ENCODE results near the gene SLC66A3. TPM values are rescaled to one million over a fixed set of nuclear protein-coding genes. Genes with fewer than 3 reads are reported as not detected.

SLC66A3 gene
- total RNA-seq, 4 donors from 2014 or later: 55.2 to 114 (median 90.2) TPM

DNA sequence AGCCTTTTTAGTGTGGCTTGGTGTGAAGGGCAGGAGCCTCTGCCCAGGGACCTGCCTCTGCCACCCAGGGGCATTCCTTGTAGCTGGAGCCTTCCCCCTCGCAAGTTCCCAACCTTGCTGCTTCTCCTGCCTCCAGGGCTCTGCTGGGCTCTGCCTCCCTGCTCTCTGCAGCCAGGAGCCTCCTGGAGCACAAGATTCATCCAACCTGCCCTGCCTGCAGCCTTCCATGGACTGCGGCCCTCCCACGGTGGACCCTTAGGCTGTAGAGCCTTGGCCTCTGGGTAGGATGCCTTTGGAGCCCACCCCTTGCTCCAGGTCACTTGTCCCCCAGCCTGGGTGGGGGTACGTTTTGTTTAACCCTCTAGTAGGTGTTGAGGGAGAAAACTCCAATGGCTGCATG, 2.5 kb downstream of the SLC66A3 start:
- TF ChIP-seq, protein P1, sequence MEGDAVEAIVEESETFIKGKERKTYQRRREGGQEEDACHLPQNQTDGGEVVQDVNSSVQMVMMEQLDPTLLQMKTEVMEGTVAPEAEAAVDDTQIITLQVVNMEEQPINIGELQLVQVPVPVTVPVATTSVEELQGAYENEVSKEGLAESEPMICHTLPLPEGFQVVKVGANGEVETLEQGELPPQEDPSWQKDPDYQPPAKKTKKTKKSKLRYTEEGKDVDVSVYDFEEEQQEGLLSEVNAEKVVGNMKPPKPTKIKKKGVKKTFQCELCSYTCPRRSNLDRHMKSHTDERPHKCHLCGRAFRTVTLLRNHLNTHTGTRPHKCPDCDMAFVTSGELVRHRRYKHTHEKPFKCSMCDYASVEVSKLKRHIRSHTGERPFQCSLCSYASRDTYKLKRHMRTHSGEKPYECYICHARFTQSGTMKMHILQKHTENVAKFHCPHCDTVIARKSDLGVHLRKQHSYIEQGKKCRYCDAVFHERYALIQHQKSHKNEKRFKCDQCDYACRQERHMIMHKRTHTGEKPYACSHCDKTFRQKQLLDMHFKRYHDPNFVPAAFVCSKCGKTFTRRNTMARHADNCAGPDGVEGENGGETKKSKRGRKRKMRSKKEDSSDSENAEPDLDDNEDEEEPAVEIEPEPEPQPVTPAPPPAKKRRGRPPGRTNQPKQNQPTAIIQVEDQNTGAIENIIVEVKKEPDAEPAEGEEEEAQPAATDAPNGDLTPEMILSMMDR (IDR thresholded peaks at IDR 0.05; ENCODE audit: low read depth): no peak

DNA sequence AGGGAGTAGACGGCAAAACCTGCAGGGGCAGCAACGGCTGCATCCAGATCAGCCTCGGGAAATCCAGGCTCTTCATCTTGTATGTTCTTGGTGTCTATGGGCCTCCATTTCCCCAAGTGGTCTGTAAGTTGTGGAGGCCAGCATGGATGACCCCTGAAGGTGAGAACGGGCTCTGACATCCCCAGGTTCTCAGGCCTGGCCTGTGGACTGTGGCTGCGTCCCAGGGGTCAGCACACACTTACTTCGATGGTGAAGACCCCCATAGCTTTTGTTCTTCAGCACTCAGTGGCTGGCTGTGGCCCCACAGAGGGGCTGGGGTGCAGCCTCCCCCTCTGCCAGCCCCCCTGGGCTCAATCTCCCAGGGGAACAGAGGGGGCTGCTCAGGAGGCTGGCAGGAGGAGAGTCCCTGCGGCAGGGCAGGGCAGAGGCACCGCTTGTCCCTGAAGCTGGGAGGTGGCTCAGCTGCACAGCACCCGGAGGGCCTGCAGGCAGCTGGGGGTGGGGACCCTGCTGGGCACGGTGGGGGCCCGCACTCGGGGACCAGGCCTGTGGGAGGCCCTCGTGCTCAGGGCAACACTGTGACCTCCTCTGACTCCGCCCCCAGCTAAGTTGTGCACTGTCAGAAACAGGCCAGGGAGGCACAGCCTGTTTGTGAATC, 3.8 kb downstream of the SLC66A3 start:
- TF ChIP-seq, protein P1 (IDR thresholded peaks at IDR 0.05; ENCODE audit: low read depth): no peak

DNA sequence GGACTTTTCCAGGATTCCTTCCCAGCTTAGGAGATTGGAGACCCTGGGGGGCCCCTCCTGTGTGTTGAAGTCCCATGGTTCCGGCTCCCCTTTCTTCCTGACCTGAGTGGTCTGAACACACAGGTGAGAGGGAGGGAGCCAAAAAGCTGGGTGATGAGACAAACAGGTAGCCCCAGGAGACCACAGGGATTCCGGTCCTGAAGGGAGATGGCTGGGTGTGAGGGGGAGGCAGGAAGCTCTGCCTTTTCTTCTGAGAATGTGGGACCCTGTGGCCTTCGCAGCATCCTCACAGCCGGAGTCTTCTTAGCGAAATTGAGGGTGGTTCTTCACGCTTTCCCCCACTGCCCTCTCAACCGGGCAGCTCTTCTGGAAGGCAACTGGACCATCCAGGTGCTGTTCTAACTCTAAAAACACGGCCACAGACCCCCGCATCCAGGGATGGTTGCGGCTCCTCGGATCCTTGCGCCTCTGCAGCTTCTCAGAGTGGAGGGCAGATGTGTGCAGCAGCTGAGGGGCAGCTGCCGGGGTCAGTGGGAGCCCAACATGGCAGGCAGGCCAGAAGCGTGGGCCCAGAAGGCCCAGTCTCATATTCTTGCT, 4.4 kb downstream of the SLC66A3 start:
- TF ChIP-seq, protein P1 (IDR thresholded peaks at IDR 0.05; ENCODE audit: low read depth): no peak

DNA sequence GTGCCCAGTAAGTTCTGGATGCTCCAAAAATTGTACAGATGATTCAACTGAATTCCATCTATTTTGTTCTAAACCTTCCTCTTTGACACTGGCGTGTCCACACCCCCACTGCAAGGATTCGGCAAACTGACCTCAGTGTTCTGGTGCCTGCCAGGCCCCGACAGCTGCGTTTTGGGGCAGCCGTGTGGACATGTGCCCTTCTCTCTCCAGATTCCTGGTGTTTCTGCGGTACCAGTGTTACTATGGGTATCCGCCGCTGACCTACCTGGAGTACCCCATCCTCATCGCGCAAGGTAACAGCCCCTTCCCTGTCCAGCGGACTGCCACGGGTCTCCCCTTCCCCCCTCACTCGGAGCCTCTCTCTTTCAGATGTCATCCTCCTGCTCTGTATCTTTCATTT, 5.0 kb downstream of the SLC66A3 start:
- TF ChIP-seq, protein P1 (IDR thresholded peaks at IDR 0.05; ENCODE audit: low read depth): no peak

DNA sequence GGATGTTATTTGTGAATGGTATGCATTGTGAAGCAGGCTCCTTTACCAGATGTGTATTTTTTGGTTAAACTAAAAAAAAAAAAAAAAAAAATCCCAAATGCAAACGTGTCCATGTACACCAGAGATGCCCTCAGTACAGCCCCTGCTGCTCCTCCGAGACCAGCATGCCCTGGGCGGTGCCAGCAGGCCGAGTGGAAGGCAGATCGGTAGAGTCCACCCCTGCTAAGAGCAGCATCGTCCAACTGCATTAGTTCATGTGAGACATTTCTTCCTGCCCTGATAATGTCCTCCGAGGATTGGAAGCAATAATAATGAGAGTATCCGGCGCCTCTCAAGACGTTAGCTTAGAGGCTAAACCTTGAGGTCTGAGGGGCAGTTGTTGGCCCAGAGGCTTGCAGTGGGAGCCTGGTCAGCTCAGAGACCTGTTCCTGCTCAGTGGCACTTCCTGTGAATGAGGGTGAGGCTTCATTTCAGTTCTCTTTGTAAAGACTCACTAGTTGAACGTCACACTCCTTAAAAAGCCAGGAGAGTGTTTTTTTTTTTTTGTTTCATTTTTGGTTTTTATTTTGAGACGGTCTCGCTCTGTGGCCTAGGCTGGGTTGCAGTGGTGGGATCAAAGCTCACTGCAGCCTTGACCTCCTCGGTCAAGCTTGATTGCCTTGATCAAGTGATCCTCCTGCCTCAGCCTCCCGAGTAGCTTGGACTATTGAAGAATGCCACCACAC, 5.6 kb downstream of the SLC66A3 start:
- TF ChIP-seq, protein P1 (IDR thresholded peaks at IDR 0.05; ENCODE audit: low read depth): no peak

DNA sequence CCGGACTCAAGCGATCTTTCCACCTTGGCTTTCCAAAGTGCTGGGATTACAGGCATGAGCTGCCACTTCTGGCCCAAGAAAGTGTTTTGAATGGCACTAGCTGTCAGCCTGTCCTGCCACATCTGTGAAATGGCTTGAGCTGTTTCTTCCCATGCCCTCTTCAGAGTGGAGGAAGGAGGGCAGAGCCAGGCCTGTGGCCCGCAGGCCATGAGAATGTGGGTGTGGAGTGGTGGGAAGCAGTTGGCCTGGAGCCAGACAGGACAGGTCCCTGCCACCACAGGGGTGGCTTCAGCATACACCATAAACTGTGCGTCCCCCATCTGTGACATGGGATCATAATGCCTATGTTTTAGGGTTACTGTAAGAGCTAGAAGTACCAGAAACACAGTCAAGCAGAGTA, 6.5 kb downstream of the SLC66A3 start:
- TF ChIP-seq, protein P1 (IDR thresholded peaks at IDR 0.05; ENCODE audit: low read depth): no peak
